OCI-LY3 (cell line): ENCODE results near the gene SRSF3.

Source experiments
- CTCF ChIP-seq: fragments of 200-600, 300-600 bp; sonication (generic); IDR thresholded peaks from 2 replicates; pipeline ENCODE4 v1.5.1; 2014; ENCODE audit warnings: antibody characterized with exemption, low read length, low read depth
- EZH2phosphoT487 ChIP-seq: fragments of 200-600 bp; shearing (Covaris generic); IDR thresholded peaks from 2 replicates; pipeline ENCODE4 v1.6.1; 2018; ENCODE audit warnings: antibody characterized with exemption, mixed run types, low read depth

- TF ChIP-seq CTCF, result no peak
- TF ChIP-seq EZH2phosphoT487, result no peak
These were observed 45.1 kb downstream of the SRSF3 start for GRCh38 chr6:36639171-36639808.
